Trophoblast cell (in vitro differentiated cells and primary cell): Measurements from ENCODE around the gene IKBKG.
"Not testable (repeated sequence)": the region's sequence is repeated elsewhere in the genome, so short reads cannot be mapped to it uniquely, and the experiment has no call there.

Experiments
- DNase-seq, 2 donors: peaks; one replicate each; pipeline ENCODE4 v3.0.0-alpha.2; 2016
- H2AFZ ChIP-seq: 2 replicates; pipeline ENCODE4 v1.6.1; 2013; ENCODE audit warnings: low read length, moderate library complexity, mild to moderate bottlenecking; ENCODE audit not compliant: insufficient read depth, poor library complexity
- H2AK5ac ChIP-seq: 2 replicates; pipeline ENCODE4 v1.6.1; 2013; ENCODE audit warnings: mild to moderate bottlenecking, low read length
- H2BK120ac ChIP-seq: 2 replicates; pipeline ENCODE4 v1.6.1; 2013; ENCODE audit warnings: low read length, mild to moderate bottlenecking, moderate library complexity; ENCODE audit not compliant: insufficient read depth, poor library complexity
- H2BK12ac ChIP-seq: 2 replicates; pipeline ENCODE4 v1.6.1; 2013; ENCODE audit warnings: mild to moderate bottlenecking, low read length, moderate library complexity
- H2BK5ac ChIP-seq: 2 replicates; pipeline ENCODE4 v1.6.1; 2013; ENCODE audit warnings: low read length, low read depth, moderate library complexity, mild to moderate bottlenecking; ENCODE audit not compliant: poor library complexity
- H3K14ac ChIP-seq: 2 replicates; pipeline ENCODE4 v1.6.1; 2013; ENCODE audit warnings: mild to moderate bottlenecking, low read length
- H3K18ac ChIP-seq: 2 replicates; pipeline ENCODE4 v1.6.1; 2013; ENCODE audit warnings: mild to moderate bottlenecking, low read length
- H3K23ac ChIP-seq: 2 replicates; pipeline ENCODE4 v1.6.1; 2013; ENCODE audit warnings: low read length
- H3K27ac ChIP-seq: 2 replicates; pipeline ENCODE4 v1.5.1; 2013; ENCODE audit warnings: low read depth, mild to moderate bottlenecking, inconsistent platforms, low read length, moderate library complexity
- H3K27me3 ChIP-seq: 2 replicates; pipeline ENCODE4 v1.6.1; 2013; ENCODE audit warnings: inconsistent platforms, mild to moderate bottlenecking, low read length, moderate library complexity; ENCODE audit not compliant: insufficient read depth
- H3K36me3 ChIP-seq, 2 experiments: 1 replicate in 1 of 2; 2 replicates in 1 of 2; pipeline ENCODE4 v1.6.1; 2013; ENCODE audit warnings: low read length in 2 of 2, mild to moderate bottlenecking in 2 of 2, moderate library complexity in 1 of 2; ENCODE audit not compliant: insufficient read depth in 2 of 2, control insufficient read depth in 1 of 2
- H3K4ac ChIP-seq: 2 replicates; pipeline ENCODE4 v1.6.1; 2013; ENCODE audit warnings: low read depth, mild to moderate bottlenecking, low read length, moderate library complexity
- H3K4me1 ChIP-seq, 2 experiments: 1 replicate in 1 of 2; 2 replicates in 1 of 2; pipeline ENCODE4 v1.6.1; 2013; ENCODE audit warnings: low read length in 2 of 2, mild to moderate bottlenecking in 2 of 2, moderate library complexity in 1 of 2; ENCODE audit not compliant: insufficient read depth in 2 of 2, control insufficient read depth in 1 of 2
- H3K4me2 ChIP-seq: 2 replicates; pipeline ENCODE4 v1.6.1; 2013; ENCODE audit warnings: inconsistent platforms, mild to moderate bottlenecking, low read length, moderate library complexity
- H3K4me3 ChIP-seq: 2 replicates; pipeline ENCODE4 v1.5.1; 2013; ENCODE audit warnings: mild to moderate bottlenecking, low read depth, low read length, inconsistent platforms
- H3K79me1 ChIP-seq: one replicate; pipeline ENCODE4 v1.6.1; 2013; ENCODE audit warnings: low read length
- H3K79me2 ChIP-seq: 2 replicates; pipeline ENCODE4 v1.6.1; 2013; ENCODE audit warnings: low read length, mild to moderate bottlenecking; ENCODE audit not compliant: control insufficient read depth, insufficient read depth, poor library complexity
- H3K9ac ChIP-seq: 2 replicates; pipeline ENCODE4 v1.6.1; 2013; ENCODE audit warnings: mild to moderate bottlenecking, low read length
- H3K9me3 ChIP-seq: 2 replicates; pipeline ENCODE4 v1.6.1; 2013; ENCODE audit warnings: low read depth, mild to moderate bottlenecking, control low read depth, inconsistent platforms, low read length; ENCODE audit not compliant: insufficient read depth
- H4K12ac ChIP-seq: 2 replicates; pipeline ENCODE4 v1.6.1; 2013; ENCODE audit warnings: low read depth, mild to moderate bottlenecking, low read length, moderate library complexity
- H4K8ac ChIP-seq: 2 replicates; pipeline ENCODE4 v1.6.1; 2013; ENCODE audit warnings: low read depth, mild to moderate bottlenecking, low read length, moderate library complexity
- H4K91ac ChIP-seq: one replicate; pipeline ENCODE4 v1.6.1; 2013; ENCODE audit warnings: low read depth, mild to moderate bottlenecking, low read length, moderate library complexity
- WGBS: extraction: QIAGEN DNeasy Blood & Tissue Kit; methylation state at CpG from one replicate; pipeline ENCODE4 v1.1.7; 2013; ENCODE audit warnings: missing lambda C conversion rate; ENCODE audit not compliant: insufficient read length, insufficient coverage; ENCODE audit errors: extremely low coverage; 5-methylcytosine and 5-hydroxymethylcytosine counted together

Gene IKBKG

DNA sequence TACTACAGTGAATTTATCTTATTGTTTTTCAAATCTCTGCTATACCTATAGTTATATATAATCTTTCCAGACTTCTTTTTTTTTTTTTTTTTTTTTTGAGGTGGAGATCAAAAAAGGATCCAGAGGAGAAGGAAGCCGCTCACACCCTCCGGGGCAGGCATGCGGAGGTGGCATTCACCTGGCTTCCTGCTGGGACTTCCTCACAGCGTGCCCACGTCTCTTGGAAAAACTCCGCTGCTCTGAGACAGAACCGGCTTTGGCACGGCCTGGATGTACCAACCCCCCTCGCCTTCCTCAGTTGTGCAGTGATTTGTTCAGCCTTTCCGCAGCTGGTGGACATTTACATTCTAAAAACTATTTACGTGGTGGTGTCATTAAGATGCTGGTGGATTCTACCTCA, 60.6 kb downstream of the IKBKG start:
- not testable (repeated sequence) for H3K4me2 ChIP-seq, H3K14ac ChIP-seq, H2AK5ac ChIP-seq, H2AFZ ChIP-seq, H3K9ac ChIP-seq, DNase-seq, H3K79me2 ChIP-seq, H4K12ac ChIP-seq, H3K9me3 ChIP-seq, H2BK120ac ChIP-seq, H3K4me3 ChIP-seq, H3K79me1 ChIP-seq, H2BK5ac ChIP-seq, H4K91ac ChIP-seq, H3K36me3 ChIP-seq, H3K4me1 ChIP-seq, H3K27me3 ChIP-seq, H3K18ac ChIP-seq, H2BK12ac ChIP-seq, H3K23ac ChIP-seq, H3K27ac ChIP-seq, H4K8ac ChIP-seq, H3K4ac ChIP-seq
- WGBS, result no CpG with 5 or more reads among the region's 11 CpGs

DNA sequence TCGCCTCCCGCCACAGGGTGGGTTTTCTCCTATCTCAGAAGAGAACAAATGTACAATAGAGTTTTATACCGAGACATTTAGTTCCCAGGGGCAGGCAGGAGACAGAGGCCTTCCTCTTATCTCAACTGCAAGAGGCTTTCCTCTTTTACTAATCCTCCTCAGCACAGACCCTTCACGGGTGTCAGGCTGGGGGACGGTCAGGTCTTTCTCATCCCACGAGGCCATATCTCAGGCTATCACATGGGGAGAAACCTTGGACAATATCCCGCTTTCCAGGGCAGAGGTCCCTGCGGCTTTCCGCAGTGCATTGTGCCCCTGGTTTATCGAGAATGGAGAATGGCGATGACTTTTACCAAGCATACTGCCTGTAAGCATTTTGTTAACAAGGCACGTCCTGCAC, 61.4 kb downstream of the IKBKG start:
- H3K79me2 ChIP-seq, H2BK12ac ChIP-seq, H2BK5ac ChIP-seq, H3K14ac ChIP-seq, H3K4me2 ChIP-seq, H3K4me1 ChIP-seq, H3K9ac ChIP-seq, H3K79me1 ChIP-seq, H2BK120ac ChIP-seq, H3K18ac ChIP-seq, H3K4me3 ChIP-seq, H4K8ac ChIP-seq, H4K12ac ChIP-seq, H3K27ac ChIP-seq, H2AFZ ChIP-seq, H3K27me3 ChIP-seq, H3K36me3 ChIP-seq, H3K4ac ChIP-seq, H4K91ac ChIP-seq, DNase-seq, H3K9me3 ChIP-seq, H2AK5ac ChIP-seq, H3K23ac ChIP-seq: not testable (repeated sequence)
- no CpG with 5 or more reads among the region's 12 CpGs for WGBS

DNA sequence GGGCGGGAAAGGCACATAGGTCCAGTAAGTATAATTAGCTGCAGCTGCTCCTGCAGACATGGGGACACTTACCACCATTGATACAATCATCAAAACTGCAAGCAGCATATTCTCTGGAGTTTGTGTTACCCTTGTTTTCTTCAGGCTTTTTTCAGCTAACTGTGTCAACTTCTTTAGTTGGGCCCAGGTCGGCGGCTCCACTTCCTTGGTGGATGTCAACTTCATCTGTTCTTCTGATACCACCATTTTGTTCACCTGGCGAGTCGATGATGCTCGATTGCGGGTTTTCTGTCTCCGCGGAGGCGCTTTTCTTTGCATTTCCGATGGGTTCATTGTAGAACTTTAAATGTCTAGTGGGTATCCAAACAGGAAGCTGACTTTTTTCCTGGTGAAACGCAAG, 63.7 kb downstream of the IKBKG start:
- H4K8ac ChIP-seq, H3K9ac ChIP-seq, DNase-seq, H2AK5ac ChIP-seq, H3K4ac ChIP-seq, H2BK120ac ChIP-seq, H3K79me2 ChIP-seq, H3K4me1 ChIP-seq, H3K36me3 ChIP-seq, H3K18ac ChIP-seq, H2AFZ ChIP-seq, H4K91ac ChIP-seq, H3K9me3 ChIP-seq, H3K27me3 ChIP-seq, H3K14ac ChIP-seq, H3K27ac ChIP-seq, H3K4me2 ChIP-seq, H3K79me1 ChIP-seq, H3K4me3 ChIP-seq, H2BK5ac ChIP-seq, H2BK12ac ChIP-seq, H3K23ac ChIP-seq, H4K12ac ChIP-seq: not testable (repeated sequence)
- WGBS, result no CpG with 5 or more reads among the region's 12 CpGs

DNA sequence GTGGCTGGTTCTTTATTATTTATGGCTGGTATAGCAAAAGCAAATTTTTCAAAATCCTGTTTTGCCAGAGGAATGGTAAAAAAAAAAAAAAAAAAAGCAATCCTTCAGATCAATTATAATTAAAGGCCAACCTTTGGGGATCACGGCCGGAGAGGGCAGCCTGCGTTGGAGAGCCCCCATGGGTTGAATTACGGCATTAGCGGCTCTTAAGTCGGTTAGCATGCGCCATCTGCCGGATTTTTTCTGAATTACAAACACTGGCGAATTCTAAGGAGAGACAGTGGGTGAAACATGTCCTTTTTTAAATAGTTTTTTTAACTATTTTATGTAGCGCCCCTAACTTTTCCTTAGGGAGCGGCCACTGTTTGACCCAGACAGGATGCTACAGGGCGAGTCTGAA, 66.2 kb downstream of the IKBKG start:
- not testable (repeated sequence) for H3K14ac ChIP-seq, H2AK5ac ChIP-seq, H2BK12ac ChIP-seq, H3K79me2 ChIP-seq, H3K27ac ChIP-seq, H3K4me2 ChIP-seq, H3K4me3 ChIP-seq, H2BK120ac ChIP-seq, H4K8ac ChIP-seq, H2AFZ ChIP-seq, H3K36me3 ChIP-seq, H4K12ac ChIP-seq, H3K9me3 ChIP-seq, H3K79me1 ChIP-seq, H3K27me3 ChIP-seq, H3K23ac ChIP-seq, H3K9ac ChIP-seq, DNase-seq, H2BK5ac ChIP-seq, H3K4ac ChIP-seq, H4K91ac ChIP-seq, H3K18ac ChIP-seq, H3K4me1 ChIP-seq
- WGBS, result no CpG with 5 or more reads among the region's 12 CpGs
